ENCODE data around the gene SMIM36.

Gene SMIM36

GRCh38 chr17:55462711-55463110 lies 48.5 kb downstream of the SMIM36 start:
- Histone ChIP-seq H3F3A (ENCODE audit: insufficient read depth, low read length) (no peaks in the 10 kb centered on the region), H4K20me1 (ENCODE audit: insufficient read depth, low read length) (no peaks in the 10 kb centered on the region)

GRCh38 chr17:55462234-55462633 lies 49.0 kb downstream of the SMIM36 start:
- H3K4me3 ChIP-seq (ENCODE audit: low read length): no peak overlapping the region
- H3K27ac ChIP-seq (ENCODE audit: low read length): no peak overlapping the region
- no peaks in the 10 kb centered on the region for H3K27me3 ChIP-seq (replicated peaks; ENCODE audit: insufficient read depth, low read length)
- H2AFZ ChIP-seq (ENCODE audit: low read length): no peak overlapping the region
- H3K9me3 ChIP-seq (replicated peaks; ENCODE audit: insufficient read depth, low read length): no peaks in the 10 kb centered on the region
- H4K20me1 ChIP-seq (ENCODE audit: insufficient read depth, low read length): no peaks in the 10 kb centered on the region
- DNase-seq: no peak
- H3K9ac ChIP-seq (ENCODE audit: low read length): no peak overlapping the region
- H3K36me3 ChIP-seq (replicated peaks; ENCODE audit: insufficient read depth, low read length): no peaks in the 10 kb centered on the region
- no peaks in the 10 kb centered on the region for H3K79me2 ChIP-seq (ENCODE audit: low read length)
- no peaks in the 10 kb centered on the region for H3K4me1 ChIP-seq (ENCODE audit: low read length)
- no peaks in the 10 kb centered on the region for H3K9me2 ChIP-seq (replicated peaks; ENCODE audit: insufficient read depth, low read length)
- TF ChIP-seq EZH2phosphoT487 (IDR thresholded peaks at IDR 0.05; ENCODE audit: low read length) (no peak), CTCF (IDR thresholded peaks at IDR 0.05; ENCODE audit: low read length) (no peak), EZH2 (optimal IDR thresholded peaks at IDR 0.05; ENCODE audit: low read depth, low read length) (no peak)
- H3K4me2 ChIP-seq (ENCODE audit: low read depth, low read length): no peak overlapping the region
- H3F3A ChIP-seq (ENCODE audit: insufficient read depth, low read length): no peaks in the 10 kb centered on the region

More at GRCh38 chr17:55462711-55463110, 48.5 kb downstream of the SMIM36 start:
- H2AFZ ChIP-seq (ENCODE audit: low read length): no peak overlapping the region
- H3K4me1 ChIP-seq (ENCODE audit: low read length): no peaks in the 10 kb centered on the region
- no peaks in the 10 kb centered on the region for H3K9me3 ChIP-seq (replicated peaks; ENCODE audit: insufficient read depth, low read length)
- H3K4me3 ChIP-seq (ENCODE audit: low read length): no peak overlapping the region
- H3K36me3 ChIP-seq (replicated peaks; ENCODE audit: insufficient read depth, low read length): no peaks in the 10 kb centered on the region
- no peaks in the 10 kb centered on the region for H3K9me2 ChIP-seq (replicated peaks; ENCODE audit: insufficient read depth, low read length)
- H3K9ac ChIP-seq (ENCODE audit: low read length): no peak overlapping the region
- TF ChIP-seq EZH2 (optimal IDR thresholded peaks at IDR 0.05; ENCODE audit: low read depth, low read length): no peak
- no peak for TF ChIP-seq CTCF (IDR thresholded peaks at IDR 0.05; ENCODE audit: low read length)
- no peak for TF ChIP-seq EZH2phosphoT487 (IDR thresholded peaks at IDR 0.05; ENCODE audit: low read length)
- H3K27me3 ChIP-seq (replicated peaks; ENCODE audit: insufficient read depth, low read length): no peaks in the 10 kb centered on the region
- H3K4me2 ChIP-seq (ENCODE audit: low read depth, low read length): no peak overlapping the region
- H3K27ac ChIP-seq (ENCODE audit: low read length): no peak overlapping the region
- H3K79me2 ChIP-seq (ENCODE audit: low read length): no peaks in the 10 kb centered on the region
- no peak for DNase-seq

- Histone ChIP-seq H3F3A (ENCODE audit: insufficient read depth, low read length) (no peaks in the 10 kb centered on the region), H3K4me2 (ENCODE audit: low read depth, low read length) (no peak overlapping the region), H3K9me3 (replicated peaks; ENCODE audit: insufficient read depth, low read length) (no peaks in the 10 kb centered on the region), H3K9ac (ENCODE audit: low read length) (no peak overlapping the region), H3K4me3 (ENCODE audit: low read length) (no peak overlapping the region), H3K9me2 (replicated peaks; ENCODE audit: insufficient read depth, low read length) (no peaks in the 10 kb centered on the region), H3K27ac (ENCODE audit: low read length) (no peak overlapping the region), H3K4me1 (ENCODE audit: low read length) (no peaks in the 10 kb centered on the region), H3K36me3 (replicated peaks; ENCODE audit: insufficient read depth, low read length) (no peaks in the 10 kb centered on the region), H4K20me1 (ENCODE audit: insufficient read depth, low read length) (no peaks in the 10 kb centered on the region), H3K27me3 (replicated peaks; ENCODE audit: insufficient read depth, low read length) (no peaks in the 10 kb centered on the region), H3K79me2 (ENCODE audit: low read length) (no peaks in the 10 kb centered on the region), H2AFZ (ENCODE audit: low read length) (no peak overlapping the region)
- no peak for DNase-seq
- TF ChIP-seq EZH2 (optimal IDR thresholded peaks at IDR 0.05; ENCODE audit: low read depth, low read length) (no peak), CTCF (IDR thresholded peaks at IDR 0.05; ENCODE audit: low read length) (no peak), EZH2phosphoT487 (IDR thresholded peaks at IDR 0.05; ENCODE audit: low read length) (no peak)
These were observed 52.3 kb downstream of the SMIM36 start for GRCh38 chr17:55458978-55459377.
